ENCODE results near the gene XPO4.

Gene XPO4

DNA sequence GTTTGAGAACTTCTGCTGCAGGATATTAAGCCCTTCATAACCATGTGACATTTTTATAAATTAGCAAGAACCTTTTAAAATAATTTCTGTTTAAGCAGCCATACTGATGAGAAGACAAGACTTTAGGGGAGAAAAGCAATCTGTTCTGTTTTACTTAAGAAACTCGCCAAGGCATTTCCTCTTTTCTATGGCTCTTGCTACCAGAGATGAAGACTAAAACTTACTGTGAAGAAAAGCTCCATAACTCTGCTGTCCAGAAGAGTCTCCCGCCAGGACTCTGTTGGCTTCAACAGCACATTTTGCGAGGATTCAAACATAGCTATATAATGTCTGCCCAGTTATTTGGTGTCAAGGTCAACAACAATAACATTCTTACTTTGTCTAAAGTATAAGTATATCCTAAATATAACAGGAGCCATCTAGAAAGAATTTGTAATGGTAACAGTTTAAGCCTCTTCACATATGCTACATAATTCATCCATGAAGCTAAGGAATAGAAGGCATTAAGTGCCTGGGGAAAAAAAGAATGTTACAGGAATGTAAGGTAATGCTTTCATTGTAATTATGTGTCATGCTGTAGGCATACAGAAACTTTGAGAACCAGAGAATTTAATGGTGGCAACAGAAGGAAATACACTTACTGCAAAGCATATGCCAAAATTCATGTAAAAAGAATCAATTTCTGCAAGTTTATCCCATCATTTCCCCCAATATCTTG lies 75.5 kb downstream of the XPO4 start:
- no peak for DNase-seq (ENCODE audit: low read depth)

DNA sequence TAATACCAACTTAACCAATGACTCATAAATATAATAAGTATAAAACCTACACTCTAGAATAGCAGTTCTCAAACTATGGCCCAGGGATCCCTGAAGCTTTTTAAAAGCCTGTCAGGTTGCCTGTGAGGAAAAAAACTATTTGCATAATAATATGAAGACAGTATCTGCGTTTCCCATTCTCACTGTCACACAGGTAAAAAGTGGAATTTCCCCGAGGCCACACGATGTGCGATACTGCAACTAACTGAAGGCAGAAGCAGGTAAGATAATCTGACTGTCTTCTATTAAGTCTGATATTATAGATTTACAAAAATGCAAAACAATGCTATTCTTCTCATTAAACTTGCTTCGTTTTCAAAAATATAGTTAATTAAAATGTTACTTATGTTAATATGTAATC lies 76.2 kb downstream of the XPO4 start:
- DNase-seq (ENCODE audit: low read depth) = no peak

DNA sequence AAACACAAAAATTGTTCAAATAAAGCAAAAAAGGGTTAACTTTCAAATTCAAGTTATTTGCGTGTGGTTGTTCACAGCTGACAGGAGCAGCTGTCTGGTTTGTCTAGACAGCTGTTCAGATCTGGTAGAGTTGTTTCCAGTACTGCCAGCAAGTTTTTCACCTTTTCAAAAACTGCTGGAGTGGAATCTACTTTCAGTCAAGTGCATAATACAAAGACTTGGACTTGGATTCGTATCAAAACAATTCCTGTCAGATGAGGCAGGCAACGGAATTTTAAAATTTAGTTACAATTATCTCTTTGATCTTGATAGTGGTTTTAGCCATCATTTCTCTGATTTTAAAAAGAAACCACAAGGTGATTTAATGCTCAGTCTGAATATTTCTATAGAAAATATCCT lies 77.1 kb downstream of the XPO4 start:
- no peak for DNase-seq (ENCODE audit: low read depth)

DNA sequence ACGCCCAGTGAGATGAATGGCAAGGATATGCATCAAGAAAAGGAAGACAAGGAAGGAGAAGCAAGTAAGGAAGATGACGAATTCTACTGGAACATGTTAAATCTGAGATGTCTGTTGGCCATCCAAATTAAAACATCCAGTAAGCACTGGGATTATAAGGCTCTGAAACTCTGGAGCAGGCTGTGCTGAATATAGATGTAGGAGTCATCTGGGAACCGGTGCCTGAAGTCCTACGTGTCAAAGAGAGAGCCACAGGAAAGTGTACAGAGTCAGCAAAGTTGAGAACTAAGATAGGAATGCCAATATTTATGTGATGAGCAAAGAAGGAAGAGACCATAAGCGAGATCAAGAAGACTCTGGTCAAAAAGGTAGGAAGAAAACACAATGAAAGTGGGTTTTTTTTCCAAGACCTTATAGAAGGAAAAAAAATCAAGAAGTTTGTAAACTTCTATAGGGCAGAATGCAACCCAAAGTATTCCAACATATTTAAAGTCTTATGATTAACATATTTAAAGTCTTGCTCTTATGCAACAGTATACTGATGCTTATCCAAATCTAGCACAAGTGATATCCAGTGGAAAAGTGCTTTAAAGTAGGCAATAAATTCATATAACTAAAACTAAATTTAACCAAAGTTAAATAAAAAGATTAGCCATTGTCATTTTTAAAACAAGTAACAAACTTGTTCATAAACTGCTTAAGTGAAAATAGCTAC lies 77.6 kb downstream of the XPO4 start:
- DNase-seq (ENCODE audit: low read depth) = no peak

DNA sequence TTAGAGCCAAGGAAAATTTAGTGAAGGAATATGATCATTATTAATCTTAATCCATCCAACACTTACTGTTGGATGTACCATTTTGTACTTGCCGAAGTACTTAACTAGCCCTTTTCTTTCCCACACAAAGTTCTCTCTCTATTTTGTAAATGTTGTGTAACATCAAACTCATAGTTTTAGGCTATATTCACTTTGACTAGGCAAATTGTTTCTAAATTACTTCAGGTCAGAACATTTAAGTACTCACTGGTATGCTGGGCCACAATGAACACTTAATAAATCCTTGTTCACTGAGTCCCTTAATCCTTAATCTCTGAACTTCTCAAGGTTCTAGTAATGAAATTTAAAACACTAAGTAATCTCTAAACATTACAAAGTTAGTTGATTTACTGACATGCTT lies 79.5 kb downstream of the XPO4 start:
- no peak for DNase-seq (ENCODE audit: low read depth)

DNA sequence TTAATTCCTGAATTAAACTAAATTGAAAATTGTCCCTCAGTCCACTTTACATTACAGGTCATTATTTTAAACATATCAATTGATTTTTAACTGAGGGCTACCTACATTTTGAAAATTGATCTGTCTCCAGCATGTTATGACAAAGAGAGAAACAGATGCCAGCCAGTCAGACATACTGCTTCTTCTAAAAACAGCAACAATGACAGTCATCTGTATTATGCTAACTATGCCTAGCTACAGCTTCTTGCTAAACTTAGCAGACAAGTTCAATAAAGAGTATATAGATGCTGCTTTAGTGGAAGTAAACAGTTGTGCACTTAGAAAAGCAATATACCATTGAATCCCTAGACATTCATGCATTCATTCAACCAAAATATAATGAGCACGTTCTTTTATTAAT lies 80.1 kb downstream of the XPO4 start:
- DNase-seq (ENCODE audit: low read depth) = no peak

DNA sequence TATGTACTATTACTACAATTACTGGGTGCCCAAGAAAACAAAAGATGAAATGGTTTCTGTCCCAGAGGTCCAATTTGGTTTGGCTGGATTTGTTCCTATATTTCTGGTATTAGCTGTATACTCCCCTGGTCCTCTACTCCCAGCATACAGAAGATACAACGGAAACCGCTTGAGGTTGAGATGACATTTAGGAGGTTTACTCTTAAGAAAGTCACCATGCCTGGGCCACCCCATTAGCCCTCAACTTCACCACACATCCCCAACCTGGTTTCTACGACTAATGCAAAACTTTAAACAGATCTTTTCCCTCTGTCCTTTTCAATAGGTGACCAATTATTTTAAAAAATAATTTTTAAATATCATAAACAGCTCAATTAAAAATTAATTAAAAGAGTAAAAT lies 82.8 kb downstream of the XPO4 start:
- DNase-seq (ENCODE audit: low read depth) = no peak

DNA sequence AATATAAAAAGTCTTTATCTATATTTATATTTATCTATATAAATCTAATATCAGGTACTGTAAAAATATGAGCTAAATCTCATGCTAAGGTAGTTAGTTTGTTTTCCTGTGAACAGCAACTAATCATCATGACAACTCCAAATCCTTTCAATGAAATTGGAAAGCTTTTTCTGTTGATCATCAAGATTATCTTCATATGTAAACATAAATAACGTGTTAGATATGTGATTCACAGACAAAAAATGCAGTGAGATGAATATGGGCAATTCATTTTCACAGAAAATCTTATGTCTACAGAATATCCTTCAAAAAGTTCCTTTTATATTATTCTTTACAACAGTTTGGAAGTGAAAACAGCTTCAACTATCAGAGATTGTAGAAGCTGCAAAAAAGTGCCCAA lies 87.1 kb downstream of the XPO4 start:
- DNase-seq (ENCODE audit: low read depth) = no peak

DNA sequence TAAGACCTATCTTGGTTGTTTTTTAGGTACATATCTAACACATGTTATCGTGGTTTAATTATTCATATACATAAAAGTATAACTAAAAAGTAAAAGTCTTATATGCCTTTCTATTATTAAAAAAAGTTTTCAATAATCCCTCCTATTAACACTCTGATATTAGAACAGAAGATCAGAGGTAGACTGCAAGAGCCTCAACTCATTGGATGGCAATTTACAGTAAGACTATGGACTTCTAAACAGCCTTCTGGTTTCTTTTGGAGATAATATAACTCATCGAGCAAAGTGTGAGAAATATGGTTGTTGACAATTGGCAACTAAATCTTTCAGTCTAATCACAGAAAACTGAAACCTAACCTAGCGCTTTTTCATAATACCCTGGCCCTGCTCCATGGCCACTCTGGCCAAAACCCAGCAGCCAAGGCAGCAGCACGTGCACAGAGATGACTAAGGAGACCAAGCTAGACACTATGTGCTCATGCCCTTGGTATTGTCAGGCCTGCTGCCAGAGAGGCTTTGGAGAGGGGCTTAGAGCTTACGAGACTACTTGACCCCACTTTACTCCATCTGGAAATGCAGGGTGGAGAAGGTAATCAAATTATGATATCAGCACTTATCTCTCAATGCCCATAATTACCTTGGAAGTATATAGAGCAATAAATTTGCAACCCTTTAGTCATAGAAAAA lies 88.2 kb downstream of the XPO4 start:
- DNase-seq (ENCODE audit: low read depth) = no peak

DNA sequence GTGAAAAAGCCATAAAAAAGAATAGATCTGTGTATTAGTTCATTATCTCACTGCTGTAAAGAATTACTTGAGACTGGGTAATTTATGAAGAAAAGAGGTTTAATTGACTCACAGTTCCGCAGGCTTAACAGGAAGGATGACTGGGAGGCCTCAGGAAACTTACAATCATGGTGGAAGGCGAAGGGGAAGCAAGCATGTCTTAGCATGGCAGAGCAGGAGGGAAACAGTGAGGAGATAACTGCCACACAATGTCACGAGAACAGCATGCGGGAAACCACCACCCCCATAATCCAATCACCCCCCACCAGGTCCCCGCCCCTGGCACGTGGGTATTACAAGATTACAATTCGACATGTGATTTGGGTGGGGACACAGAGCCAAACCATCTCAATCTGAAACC lies 89.7 kb downstream of the XPO4 start:
- DNase-seq (ENCODE audit: low read depth) = no peak

DNA sequence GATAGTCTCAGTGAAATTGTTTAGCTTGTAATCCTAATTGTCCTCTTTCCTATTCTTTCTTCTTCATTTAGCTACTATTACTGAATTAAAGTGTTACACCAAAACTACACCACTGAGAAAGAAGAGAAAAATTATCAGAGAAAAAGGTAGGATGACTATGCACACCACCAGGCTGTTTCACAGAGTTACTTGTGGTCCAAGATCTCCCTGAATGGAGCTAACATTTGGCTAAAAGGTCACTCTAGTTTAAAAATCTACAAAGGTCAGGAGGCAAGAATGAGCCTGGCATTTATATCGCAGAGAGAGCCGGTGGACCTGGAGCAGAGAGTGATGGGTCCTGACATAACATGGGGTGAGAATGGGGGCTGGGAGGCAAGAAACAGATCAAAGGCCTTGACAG lies 91.7 kb downstream of the XPO4 start:
- no peak for DNase-seq (ENCODE audit: low read depth)

DNA sequence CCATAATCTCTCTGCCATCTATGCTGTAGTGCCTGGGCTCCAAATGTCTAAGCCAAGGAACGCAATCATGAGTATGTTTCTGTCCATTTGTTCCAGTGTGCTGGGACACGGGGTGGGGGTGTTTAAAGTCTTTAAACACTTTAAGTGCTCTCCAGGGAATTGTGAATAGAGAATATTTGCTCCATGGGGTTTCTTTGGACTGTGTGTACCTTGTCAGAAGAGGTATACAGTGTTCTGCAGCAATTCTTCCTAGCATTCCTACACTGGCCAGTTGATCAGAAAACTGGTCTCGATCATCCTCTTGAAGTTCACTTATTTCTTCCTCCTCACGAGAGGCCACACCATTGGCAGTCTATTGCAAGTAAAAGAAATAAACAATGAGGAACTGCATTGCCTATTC lies 93.7 kb downstream of the XPO4 start:
- no peak for DNase-seq (ENCODE audit: low read depth)

DNA sequence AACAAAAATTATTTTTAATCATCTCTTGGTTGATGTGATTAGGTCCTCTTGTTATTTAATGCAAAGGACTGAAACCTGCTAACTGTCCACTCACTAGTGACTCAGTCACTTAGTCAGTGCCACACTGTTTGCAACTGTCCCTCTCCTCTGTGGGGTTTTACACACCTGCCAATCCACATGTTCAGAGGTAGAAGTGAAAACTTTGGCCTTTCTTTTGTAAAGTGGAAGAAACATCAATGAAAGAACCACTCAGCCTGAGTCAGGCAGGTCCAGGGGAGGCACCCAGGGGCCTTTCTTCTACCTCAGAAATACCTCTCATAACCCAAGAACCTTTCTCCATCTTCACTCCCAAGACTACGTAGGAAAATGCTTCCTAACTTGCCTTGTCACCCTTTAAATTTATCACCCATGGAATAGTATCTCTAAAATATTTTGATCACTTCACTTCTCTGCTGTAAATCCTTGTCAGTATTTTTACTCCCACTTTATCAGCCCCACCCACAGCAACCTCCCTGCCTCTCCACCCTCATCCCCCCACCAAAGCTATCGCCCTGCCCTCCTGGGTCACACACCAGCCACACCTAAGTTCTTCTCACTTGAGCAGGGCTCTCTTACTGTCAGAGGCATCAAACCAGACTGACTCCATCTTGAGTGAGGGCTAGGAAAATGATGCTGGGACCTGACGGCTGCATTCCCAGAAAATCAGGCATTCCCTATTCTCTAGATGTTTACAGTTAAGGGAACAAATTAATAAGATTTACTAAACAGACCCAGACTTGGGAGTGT lies 99.2 kb downstream of the XPO4 start:
- DNase-seq (ENCODE audit: low read depth) = no peak

DNA sequence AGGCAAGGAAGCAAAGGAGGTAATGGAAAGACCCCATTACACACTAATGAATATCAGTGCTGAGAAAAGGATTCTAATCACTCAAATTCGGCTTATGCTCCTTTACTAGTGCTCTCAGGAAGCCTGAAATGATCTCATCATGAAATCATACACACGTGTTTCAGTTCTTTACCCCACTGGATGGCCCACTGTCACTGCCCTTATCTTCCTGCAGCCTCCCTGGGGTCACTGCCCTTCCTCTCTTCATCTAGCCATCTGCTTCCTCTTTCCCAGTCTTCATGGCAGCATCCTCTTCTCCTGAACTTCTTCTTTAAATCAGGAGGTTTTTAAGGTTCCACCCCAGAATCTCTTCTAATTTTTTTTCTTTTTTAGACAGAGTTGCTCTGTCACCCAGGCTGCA lies 100.8 kb downstream of the XPO4 start:
- no peak for DNase-seq (ENCODE audit: low read depth)

DNA sequence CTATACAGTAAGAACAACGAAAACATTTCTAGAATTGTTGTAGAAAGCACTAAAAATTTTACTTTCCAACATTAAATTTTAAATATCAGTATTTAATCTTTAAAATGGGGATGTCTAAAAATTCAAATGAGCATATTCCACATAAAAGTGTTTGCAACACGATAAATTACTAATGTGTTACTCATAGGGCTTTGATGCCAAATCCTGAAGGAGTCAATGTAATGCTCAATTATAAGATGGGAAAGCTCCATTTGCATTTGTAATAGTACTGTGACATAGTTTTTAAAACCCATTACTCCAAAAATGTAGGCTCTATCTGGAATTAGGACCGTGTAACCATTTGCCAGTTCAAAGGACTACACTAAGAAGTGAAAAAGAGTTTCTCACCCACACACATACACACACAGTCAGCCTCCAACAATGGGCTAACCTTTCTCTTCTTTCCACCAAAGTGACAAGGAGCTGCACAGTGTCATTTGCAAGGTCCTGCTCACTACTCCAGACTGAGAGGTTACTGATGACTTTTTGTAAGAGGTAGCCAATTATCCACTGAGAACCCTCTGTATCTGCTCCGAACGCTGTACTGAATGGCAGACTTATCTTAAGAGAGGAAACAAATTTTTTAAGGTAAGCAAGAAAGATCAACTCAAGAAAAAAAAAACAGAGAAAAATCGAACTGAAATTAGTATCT lies 102.7 kb downstream of the XPO4 start:
- DNase-seq (ENCODE audit: low read depth) = no peak

DNA sequence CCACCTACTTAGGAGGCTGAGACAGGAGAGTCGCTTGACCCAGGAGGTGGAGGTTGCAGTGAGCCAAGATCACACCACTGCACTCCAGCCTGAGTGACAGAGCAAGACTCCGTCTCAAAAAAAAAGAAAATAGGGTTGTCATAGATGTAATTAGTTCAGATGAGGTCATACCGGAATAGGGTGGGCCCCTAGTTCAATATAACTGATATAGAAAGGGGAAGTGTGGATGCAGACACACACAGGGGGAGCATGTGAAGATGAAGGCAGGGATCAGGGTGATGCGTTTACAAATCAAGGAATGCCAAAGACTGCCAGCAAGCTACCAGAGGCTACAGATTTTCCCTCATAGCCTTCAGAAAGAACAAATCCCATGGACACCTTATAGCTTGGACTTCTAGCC lies 104.5 kb downstream of the XPO4 start:
- no peak for DNase-seq (ENCODE audit: low read depth)

DNA sequence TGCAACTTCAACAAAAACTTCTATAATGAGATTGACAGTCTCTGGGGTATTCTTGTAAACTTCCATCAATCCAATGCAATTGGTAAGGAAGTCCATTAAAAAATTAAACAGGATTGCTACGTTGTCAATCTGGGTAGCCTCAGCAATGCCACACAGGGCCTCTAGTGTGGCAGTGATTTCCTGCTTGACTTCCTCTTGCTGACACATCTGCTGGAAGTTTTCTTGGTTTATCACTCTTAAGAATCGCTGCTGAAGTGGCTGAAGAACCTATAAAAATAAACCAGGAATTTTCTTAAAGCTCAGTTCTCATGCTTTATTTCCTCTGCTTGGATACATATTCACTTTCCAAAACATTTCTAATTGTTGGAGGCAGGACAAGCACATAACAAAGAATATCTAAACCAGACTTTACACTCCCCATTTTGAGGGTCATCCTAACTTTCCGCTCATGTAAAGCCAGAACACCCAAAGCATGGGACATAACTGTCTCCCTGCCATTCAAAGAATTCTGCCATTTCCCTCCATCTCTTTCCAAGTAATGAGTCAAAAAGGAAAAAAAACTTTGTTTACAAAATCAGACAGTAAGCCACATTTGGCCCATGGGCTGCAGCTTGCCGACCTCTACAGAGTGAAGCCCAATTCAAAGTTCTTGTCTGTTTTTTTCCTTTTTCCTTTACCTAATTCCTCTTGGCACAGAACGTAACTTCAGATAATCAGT lies 105.6 kb downstream of the XPO4 start:
- DNase-seq (ENCODE audit: low read depth) = no peak

DNA sequence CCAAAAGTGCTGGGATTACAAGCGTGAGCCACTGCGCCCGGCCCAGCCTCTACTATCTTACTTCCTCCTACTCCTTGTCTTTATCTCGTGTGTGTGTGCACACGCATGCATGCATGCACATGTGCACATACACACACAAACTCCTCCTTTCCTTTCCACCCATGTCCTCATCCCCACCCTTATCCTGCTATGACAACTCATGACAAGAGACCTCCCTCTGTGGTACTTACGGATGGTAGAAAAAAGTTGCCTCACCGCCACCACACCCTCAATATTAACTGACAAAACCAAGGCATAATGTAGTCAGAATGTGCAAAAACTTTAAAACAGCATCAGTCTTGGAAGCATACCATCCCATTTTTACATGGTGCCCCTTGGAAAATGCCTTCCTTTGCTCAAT lies 112.9 kb downstream of the XPO4 start:
- DNase-seq (ENCODE audit: low read depth) = no peak

DNA sequence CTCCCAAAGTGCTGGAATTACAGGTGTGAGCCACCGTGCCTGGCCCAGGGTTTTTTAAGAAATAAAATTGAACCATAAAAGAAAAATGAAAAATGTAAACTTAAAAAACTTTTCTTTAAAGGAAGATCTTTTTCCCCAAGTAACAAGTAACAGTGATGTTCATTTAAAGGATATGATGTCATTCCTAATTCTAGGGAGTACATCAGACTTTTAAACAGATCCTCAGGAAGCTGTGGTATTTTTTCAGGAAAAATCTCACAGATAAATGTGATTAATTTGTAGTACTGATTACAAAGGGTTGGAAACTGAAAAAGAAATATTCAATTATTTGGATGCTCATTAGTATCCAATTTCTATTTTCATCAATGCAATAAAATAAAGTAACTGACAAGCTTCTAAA lies 114.2 kb downstream of the XPO4 start:
- DNase-seq (ENCODE audit: low read depth) = no peak

DNA sequence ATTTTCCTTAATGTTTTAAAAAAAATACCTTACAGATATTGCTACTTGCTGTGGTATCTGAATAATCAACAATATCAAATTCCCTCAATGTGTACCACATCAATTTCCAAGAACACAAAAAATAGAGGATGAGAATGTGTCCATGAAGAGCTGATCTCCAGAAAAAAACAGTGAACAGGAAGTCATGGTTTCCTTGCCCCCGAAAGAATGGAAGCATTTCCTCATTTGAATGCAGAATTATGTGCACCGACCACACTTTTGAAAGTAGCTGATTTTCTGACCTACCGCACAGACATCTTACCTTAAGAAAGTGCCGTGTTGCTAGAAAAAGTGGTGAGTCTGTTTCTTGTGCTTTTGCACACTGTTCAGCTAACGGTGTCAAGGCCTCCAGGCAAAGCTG lies 115.4 kb downstream of the XPO4 start:
- DNase-seq (ENCODE audit: low read depth) = no peak

DNA sequence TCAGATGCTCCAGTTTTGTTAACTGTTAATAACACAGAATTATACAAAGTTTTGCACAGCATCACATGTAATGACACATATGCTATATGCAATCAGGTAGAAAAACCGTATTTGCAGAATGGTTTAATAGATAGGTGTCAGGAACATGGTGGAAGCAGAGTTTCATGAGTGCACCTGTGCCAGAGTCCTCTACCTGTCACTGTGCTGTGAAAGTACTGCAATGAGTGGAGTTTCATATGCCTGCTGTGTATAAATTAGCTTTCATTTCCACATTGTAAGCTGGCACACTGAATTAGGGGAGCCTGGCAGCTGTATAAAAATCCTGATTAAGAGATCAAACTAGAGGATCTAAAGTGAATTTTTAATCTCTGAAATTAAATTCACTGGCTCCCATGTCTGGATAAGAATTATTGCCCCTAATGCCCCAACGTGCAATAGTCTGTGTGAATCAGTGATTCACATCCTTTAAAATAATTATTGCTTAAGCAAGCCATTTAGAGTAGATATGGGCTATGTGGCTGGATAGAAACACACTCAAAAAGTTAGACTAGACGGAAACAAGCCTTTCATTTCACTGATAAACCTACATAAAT lies 120.3 kb downstream of the XPO4 start:
- DNase-seq (ENCODE audit: low read depth) = no peak

Measured in stimulated activated CD8-positive, alpha-beta memory T cell treated with anti-CD3 and anti-CD28 coated beads, Interleukin-4, amount 100 ng/mL, for 24 hours (primary cell).